Measurements from ENCODE around the gene CACNA1C.

- TF ChIP-seq ZNF384 (IDR thresholded peaks at IDR 0.05; ENCODE audit: borderline replicate concordance, low read depth, low read length) = no peak
- TF ChIP-seq ETV6 (conservative IDR thresholded peaks at IDR 0.05 in 1 of 2, IDR thresholded peaks at IDR 0.05 in 1 of 2; ENCODE audit: borderline replicate concordance in 1 of 2, low read depth in 1 of 2) = no peak
- no peak for TF ChIP-seq IKZF1 (conservative IDR thresholded peaks at IDR 0.05)
- TF ChIP-seq CTCF (IDR thresholded peaks at IDR 0.05 in 2 of 3, conservative IDR thresholded peaks at IDR 0.05 in 1 of 3; ENCODE audit: control insufficient read depth in 2 of 3, extremely low read depth in 1 of 3, insufficient read depth in 1 of 3, low read depth in 3 of 3, low read length in 3 of 3) = no peak
- no peak for TF ChIP-seq TARDBP (IDR thresholded peaks at IDR 0.05; ENCODE audit: borderline replicate concordance)
- TF ChIP-seq IRF5 (IDR thresholded peaks at IDR 0.05; ENCODE audit: borderline replicate concordance) = no peak
- TF ChIP-seq ZNF274 (IDR thresholded peaks at IDR 0.05; ENCODE audit: insufficient read depth, insufficient read length) = no peak
- TF ChIP-seq POU2F2 (IDR thresholded peaks at IDR 0.05; ENCODE audit: borderline replicate concordance, low read depth, low read length) = no peak
Measured at GRCh38 chr12:2267703-2268470, 215.1 kb downstream of the CACNA1C start.

Measured in GM12878 (cell line).